CD14-positive monocyte (primary cell): Measurements from ENCODE around the gene MCMBP. TPM values are rescaled to one million over a fixed set of nuclear protein-coding genes. Genes with fewer than 3 reads are reported as not detected.
A peak's percentile ranks its signal among the peaks of the same experiment; 100 is the strongest.

Experiments used
- DNase-seq, 3 donors: peaks; one replicate each; pipeline ENCODE4 v3.0.0-alpha.2; 2011 to 2022
- H2AFZ ChIP-seq: 2 replicates; pipeline ENCODE4 v1.6.0; 2012; ENCODE audit warnings: mild to moderate bottlenecking, low read depth, low read length, inconsistent platforms; ENCODE audit not compliant: insufficient read depth, poor library complexity, severe bottlenecking
- H3K27ac ChIP-seq, 2 donors: 1 replicate in 1 of 2; 2 replicates in 1 of 2; pipeline ENCODE4 v1.5.1; 2012 to 2013; ENCODE audit warnings: low read length in 2 of 2, control low read depth in 1 of 2, inconsistent platforms in 1 of 2, low read depth in 1 of 2, mild to moderate bottlenecking in 1 of 2
- H3K27me3 ChIP-seq, 2 donors: one replicate each; pipeline versions ENCODE4 v1.6.0 to v1.6.1; 2011 to 2013; ENCODE audit warnings: low read length in 2 of 2; ENCODE audit not compliant: control insufficient read depth in 2 of 2, insufficient read depth in 2 of 2
- H3K36me3 ChIP-seq, 2 donors: replicated peaks in 1 of 2; 1 replicate in 1 of 2; 2 replicates in 1 of 2; pipeline versions ENCODE4 v1.5.1 to v1.6.1; 2012 to 2013; ENCODE audit warnings: low read length in 2 of 2, control low read depth in 1 of 2, inconsistent platforms in 1 of 2, mild to moderate bottlenecking in 1 of 2; ENCODE audit not compliant: insufficient read depth in 2 of 2, control insufficient read depth in 1 of 2
- H3K4me1 ChIP-seq, 2 donors: 1 replicate in 1 of 2; 2 replicates in 1 of 2; pipeline versions ENCODE4 v1.5.1 to v1.6.1; 2012 to 2013; ENCODE audit warnings: low read length in 2 of 2, control low read depth in 1 of 2, inconsistent platforms in 1 of 2, mild to moderate bottlenecking in 1 of 2, moderate library complexity in 1 of 2; ENCODE audit not compliant: insufficient read depth in 2 of 2, control insufficient read depth in 1 of 2
- H3K4me2 ChIP-seq: replicated peaks from 2 replicates; pipeline ENCODE3; 2012; ENCODE audit warnings: low read length, moderate library complexity, mild to moderate bottlenecking; ENCODE audit not compliant: poor library complexity, severe bottlenecking; ENCODE audit errors: extremely low read depth
- H3K4me3 ChIP-seq, 3 experiments: fragments of 200-600 bp in 1 of 3; sonication (generic) in 1 of 3; replicated peaks in 1 of 3; 1 replicate in 2 of 3; 2 replicates in 1 of 3; pipeline ENCODE4 v1.5.1; 2011 to 2013; ENCODE audit warnings: low read length in 3 of 3, mild to moderate bottlenecking in 3 of 3, control low read depth in 2 of 3, low read depth in 2 of 3, inconsistent platforms in 1 of 3, moderate library complexity in 1 of 3
- H3K79me2 ChIP-seq: 2 replicates; pipeline ENCODE4 v1.6.0; 2012; ENCODE audit warnings: mild to moderate bottlenecking, control low read depth, inconsistent platforms, low read length, moderate library complexity; ENCODE audit not compliant: insufficient read depth
- H3K9ac ChIP-seq: 2 replicates; pipeline ENCODE4 v1.6.0; 2017; ENCODE audit warnings: low read length, mild to moderate bottlenecking; ENCODE audit not compliant: insufficient read depth, poor library complexity, severe bottlenecking
- H3K9me3 ChIP-seq, 2 donors: replicated peaks in 1 of 2; 1 replicate in 1 of 2; 2 replicates in 1 of 2; pipeline versions ENCODE4 v1.5.1 to v1.6.1; 2012 to 2013; ENCODE audit warnings: low read length in 2 of 2, control low read depth in 1 of 2; ENCODE audit not compliant: control insufficient read depth in 1 of 2, insufficient read depth in 1 of 2
- H4K20me1 ChIP-seq: 2 replicates; pipeline ENCODE4 v1.6.0; 2012; ENCODE audit warnings: mild to moderate bottlenecking, low read length, control low read depth, moderate library complexity; ENCODE audit not compliant: insufficient read depth
- H3K27ac Mint-ChIP-seq, 7 donors: one replicate each; pipeline ENCODE4 v1.8.0; 2020; ENCODE audit warnings: mild to moderate bottlenecking in 7 of 7, mixed read lengths in 7 of 7, moderate library complexity in 6 of 7, inconsistent platforms in 2 of 7
- H3K27me3 Mint-ChIP-seq, 3 donors: one replicate each; pipeline ENCODE4 v1.8.0; 2021 to 2022; ENCODE audit warnings: low read depth in 3 of 3, mild to moderate bottlenecking in 3 of 3, mixed read lengths in 3 of 3, moderate library complexity in 3 of 3, inconsistent platforms in 1 of 3
- H3K36me3 Mint-ChIP-seq, 2 donors: one replicate each; pipeline ENCODE4 v1.8.0; 2020; ENCODE audit warnings: mixed read lengths in 2 of 2, inconsistent platforms in 1 of 2, mild to moderate bottlenecking in 1 of 2
- H3K4me1 Mint-ChIP-seq: one replicate; pipeline ENCODE4 v1.8.0; 2020; ENCODE audit warnings: mild to moderate bottlenecking, mixed read lengths
- H3K4me3 Mint-ChIP-seq, 2 donors: one replicate each; pipeline ENCODE4 v1.8.0; 2020; ENCODE audit warnings: mild to moderate bottlenecking in 2 of 2, mixed read lengths in 2 of 2, moderate library complexity in 1 of 2
- H3K9me3 Mint-ChIP-seq, 7 donors: one replicate each; pipeline ENCODE4 v1.8.0; 2020 to 2022; ENCODE audit warnings: mixed read lengths in 7 of 7, mild to moderate bottlenecking in 6 of 7, moderate library complexity in 6 of 7, inconsistent platforms in 2 of 7
- CTCF ChIP-seq: fragments of 200-600 bp; IDR thresholded peaks from one replicate; pipeline ENCODE4 v1.8.0; 2022; ENCODE audit warnings: antibody characterized with exemption, mild to moderate bottlenecking
- WGBS: methylation state at CpG from one replicate; pipeline ENCODE4 v1.1.5; 2013; ENCODE audit warnings: missing lambda C conversion rate; ENCODE audit not compliant: insufficient coverage; 5-methylcytosine and 5-hydroxymethylcytosine counted together
- intact Hi-C, 2 donors: fragments of 100-400 bp; cut with micrococcal nuclease; formaldehyde crosslinking; loops; one replicate each; pipeline versions ENCODE4 v1.15.0 to v1.15.1; 2023
- polyA plus RNA-seq, 3 donors: library from polyadenylated mRNA; depleted of rRNA in 1 of 3; unstranded in 2 of 3; stranded (reverse) in 1 of 3; fragments of 300-500 nt in 2 of 3; fragments of >200 nt in 1 of 3; fragmentation: Illumina TruSeq in 2 of 3; gene quantifications; 1 replicate in 2 of 3; 2 replicates in 1 of 3; pipeline ENCODE4 v1.2.3, GENCODE V29; 2012 to 2021

Gene MCMBP
- polyA plus RNA-seq, 3 donors, result 40.3 to 96.7 (median 75.3) TPM

- H3K36me3 Mint-ChIP-seq, result peaks cover 0 to 1% of the 10 kb centered on the region in 2 donors
- H3K27ac Mint-ChIP-seq, result no peak overlapping the region
- Histone ChIP-seq H3K9ac (no peak overlapping the region), H3K4me1 (peaks cover 8% of the 10 kb centered on the region in 2 donors), H3K36me3 (no peaks in the 10 kb centered on the region), H3K79me2 (no peaks in the 10 kb centered on the region), H2AFZ (no peak overlapping the region), H3K27ac (no peak overlapping the region), H3K27me3 (no peaks in the 10 kb centered on the region), H3K9me3 (no peaks in the 10 kb centered on the region), H3K4me2 (no peak overlapping the region), H3K4me3 (no peak overlapping the region), H4K20me1 (no peaks in the 10 kb centered on the region)
- no CpG with 5 or more reads among the region's 2 CpGs for WGBS
- peaks cover 0 to 4% (median 0%) of the 10 kb centered on the region in 7 donors for H3K9me3 Mint-ChIP-seq
- no peaks in the 10 kb centered on the region for H3K27me3 Mint-ChIP-seq
- no peak for TF ChIP-seq CTCF
- no peak for DNase-seq
- intact Hi-C loops, result loop anchor here in 1 of 2 donors (10.0 kb wide), 1 partner anchor 1534 kb away; the partner anchor contains the start of gene FAM204A
- H3K4me3 Mint-ChIP-seq, result no peak overlapping the region
- H3K4me1 Mint-ChIP-seq, result peaks cover 9% of the 10 kb centered on the region
These were observed 5.9 kb upstream of the MCMBP start for GRCh38 chr10:119878524-119878923.

- Histone ChIP-seq H3K9ac (peak overlapping the region; percentile 76), H3K4me1 (peaks cover 31 to 49% of the 10 kb centered on the region in 2 donors), H3K36me3 (no peaks in the 10 kb centered on the region), H3K4me3 (peak overlapping the region; percentile 81 to 88 (median 87)), H4K20me1 (peaks cover 41% of the 10 kb centered on the region), H3K79me2 (peaks cover 46% of the 10 kb centered on the region), H3K27me3 (no peaks in the 10 kb centered on the region), H2AFZ (peak overlapping the region; percentile 96), H3K27ac (peak overlapping the region; percentile 80 to 89), H3K9me3 (no peaks in the 10 kb centered on the region), H3K4me2 (peak overlapping the region; percentile 94)
- Mint-ChIP-seq H3K36me3 (peaks cover 3 to 6% of the 10 kb centered on the region in 2 donors), H3K4me3 (peak overlapping the region; percentile 87 to 95), H3K9me3 (peaks cover 0 to 1% (median 0%) of the 10 kb centered on the region in 7 donors), H3K4me1 (peaks cover 47% of the 10 kb centered on the region), H3K27ac (peak overlapping the region; percentile 91 to 99 (median 95)), H3K27me3 (no peaks in the 10 kb centered on the region)
- WGBS, result 0% methylated on average over 73 of the region's 75 CpGs
- intact Hi-C loops, result loop anchor here (2.0 to 10.0 kb wide), 3 partner anchors 20 to 1528 kb away; partner anchors contain the start of genes TIAL1 (in 2 of the 2), FAM204A (in 1 of the 2) and SEC23IP (in 1 of the 2)
- DNase-seq, result peak; percentile 80 to 83 (median 81)
- TF ChIP-seq CTCF, result no peak
These were observed 428 bp upstream of the MCMBP start for GRCh38 chr10:119872860-119873681.
